H1 (cell line): ENCODE data around the gene SYT17. TPM values are rescaled to one million over a fixed set of nuclear protein-coding genes. Genes with fewer than 3 reads are reported as not detected.

Experiments used
- CTCF ChIA-PET: fragments of 300-600 bp; sonication (Branson Sonifier 250); formaldehyde crosslinking; loops from one replicate; lab custom pipeline; 2021; ENCODE audit not compliant: partially characterized antibody; lab: Charles Lee
- POLR2A ChIA-PET: fragments of 300-600 bp; sonication (Branson Sonifier 250); formaldehyde crosslinking; loops from one replicate; lab custom pipeline; 2021; ENCODE audit warnings: inconsistent platforms; ENCODE audit not compliant: partially characterized antibody; lab: Charles Lee
- DNase-seq, 2 experiments: peaks; one replicate each; pipeline versions ENCODE4 v3.0.0 to v3.0.0-alpha.2; 2010 to 2022; ENCODE audit warnings: low spot score in 2 of 2, low read depth in 1 of 2, mixed read lengths in 1 of 2
- FAIRE-seq: peaks from 2 replicates; lab custom pipeline; 2011; peaks lifted over from hg19 to GRCh38; lab: Jason Lieb, UNC
- H2AFZ ChIP-seq: 2 replicates; pipeline ENCODE4 v1.8.1; 2012; ENCODE audit warnings: low read length, inconsistent platforms
- H2AK5ac ChIP-seq: 2 replicates; pipeline ENCODE4 v1.6.1; 2013; ENCODE audit warnings: low read depth, low read length
- H2BK120ac ChIP-seq: replicated peaks from 2 replicates; pipeline ENCODE3; 2013; ENCODE audit warnings: low read depth, low read length, inconsistent platforms
- H2BK12ac ChIP-seq: 2 replicates; pipeline ENCODE4 v1.6.1; 2013; ENCODE audit warnings: low read depth, low read length
- H2BK15ac ChIP-seq: 2 replicates; pipeline ENCODE4 v1.6.1; 2013; ENCODE audit warnings: low read length
- H2BK20ac ChIP-seq: 2 replicates; pipeline ENCODE4 v1.6.1; 2013; ENCODE audit warnings: low read length
- H2BK5ac ChIP-seq: 2 replicates; pipeline ENCODE4 v1.6.1; 2013; ENCODE audit warnings: low read depth, low read length
- H3K14ac ChIP-seq: 2 replicates; pipeline ENCODE4 v1.6.1; 2013; ENCODE audit warnings: inconsistent platforms; ENCODE audit not compliant: insufficient read length
- H3K18ac ChIP-seq: 2 replicates; pipeline ENCODE4 v1.6.1; 2013; ENCODE audit warnings: low read length; ENCODE audit errors: extremely low read depth
- H3K23ac ChIP-seq: 2 replicates; pipeline ENCODE4 v1.6.1; 2013; ENCODE audit warnings: inconsistent platforms; ENCODE audit not compliant: insufficient read length
- H3K23me2 ChIP-seq: 2 replicates; pipeline ENCODE4 v1.6.1; 2013; ENCODE audit warnings: low read depth, low read length
- H3K27ac ChIP-seq: 2 replicates; pipeline ENCODE4 v1.6.1; 2011; ENCODE audit warnings: low read depth, low read length, inconsistent platforms
- H3K27me3 ChIP-seq, 4 experiments: replicated peaks in 1 of 4; 1 replicate in 1 of 4; 2 replicates in 3 of 4; pipeline versions ENCODE4 v1.6.1 to v1.8.1; 2011 to 2013; ENCODE audit warnings: low read length in 3 of 4, mild to moderate bottlenecking in 3 of 4, inconsistent platforms in 2 of 4, mixed read lengths in 2 of 4, moderate library complexity in 1 of 4; ENCODE audit not compliant: control insufficient read depth in 3 of 4, insufficient read depth in 3 of 4; ENCODE audit errors: extremely low read depth in 1 of 4
- H3K36me3 ChIP-seq, 4 experiments: 2 replicates each; pipeline versions ENCODE4 v1.6.1 to v1.8.1; 2011 to 2013; ENCODE audit warnings: mild to moderate bottlenecking in 4 of 4, low read length in 3 of 4, moderate library complexity in 2 of 4, control low read depth in 1 of 4, inconsistent platforms in 1 of 4; ENCODE audit not compliant: insufficient read depth in 4 of 4, control insufficient read depth in 2 of 4
- H3K4ac ChIP-seq: replicated peaks from 2 replicates; pipeline ENCODE3; 2013; ENCODE audit warnings: low read length, low read depth, mixed read lengths, inconsistent platforms; ENCODE audit not compliant: insufficient read length
- H3K4me1 ChIP-seq, 4 experiments: replicated peaks in 1 of 4; 1 replicate in 1 of 4; 2 replicates in 3 of 4; pipeline versions ENCODE4 v1.6.1 to v1.8.1; 2011 to 2013; ENCODE audit warnings: low read length in 3 of 4, inconsistent platforms in 2 of 4, mixed read lengths in 1 of 4; ENCODE audit not compliant: insufficient read depth in 4 of 4, control insufficient read depth in 3 of 4
- H3K4me2 ChIP-seq, 2 experiments: 2 replicates each; pipeline versions ENCODE4 v1.6.1 to v1.8.1; 2011 to 2013; ENCODE audit warnings: low read depth in 2 of 2, low read length in 2 of 2, control low read depth in 1 of 2, inconsistent platforms in 1 of 2, mild to moderate bottlenecking in 1 of 2; ENCODE audit not compliant: insufficient read depth in 1 of 2
- H3K4me3 ChIP-seq, 4 experiments: fragments of 200-600, 300-600 bp in 1 of 4; sonication (generic), shearing (Covaris generic), sonication (Bioruptor Twin) in 1 of 4; 2 replicates each; pipeline versions ENCODE4 v1.5.1 to v1.8.1; 2011 to 2016; ENCODE audit warnings: low read length in 4 of 4, low read depth in 3 of 4, control low read depth in 2 of 4, inconsistent platforms in 2 of 4, mild to moderate bottlenecking in 2 of 4, mixed read lengths in 1 of 4, moderate library complexity in 1 of 4; ENCODE audit not compliant: insufficient read depth in 2 of 4; ENCODE audit errors: extremely low read depth in 1 of 4
- H3K56ac ChIP-seq: replicated peaks from 2 replicates; pipeline ENCODE3; 2013; ENCODE audit warnings: low read depth, mild to moderate bottlenecking, mixed read lengths, low read length, inconsistent platforms; ENCODE audit not compliant: insufficient read length
- H3K79me1 ChIP-seq: 2 replicates; pipeline ENCODE4 v1.6.1; 2013; ENCODE audit warnings: low read depth, low read length, control low read depth
- H3K79me2 ChIP-seq, 2 experiments: 2 replicates each; pipeline versions ENCODE4 v1.6.1 to v1.8.1; 2012 to 2013; ENCODE audit warnings: low read length in 2 of 2, mild to moderate bottlenecking in 2 of 2, inconsistent platforms in 1 of 2; ENCODE audit not compliant: insufficient read depth in 2 of 2, control insufficient read depth in 1 of 2
- H3K9ac ChIP-seq, 4 experiments: replicated peaks in 1 of 4; 1 replicate in 1 of 4; 2 replicates in 3 of 4; pipeline versions ENCODE4 v1.6.1 to v1.8.1; 2011 to 2013; ENCODE audit warnings: low read depth in 3 of 4, low read length in 3 of 4, control low read depth in 2 of 4, mild to moderate bottlenecking in 2 of 4, moderate library complexity in 2 of 4, inconsistent platforms in 1 of 4; ENCODE audit errors: extremely low read depth in 1 of 4
- H3K9me3 ChIP-seq, 2 experiments: 2 replicates each; pipeline versions ENCODE4 v1.6.1 to v1.8.1; 2012 to 2013; ENCODE audit warnings: mild to moderate bottlenecking in 2 of 2, moderate library complexity in 2 of 2, control low read depth in 1 of 2, inconsistent platforms in 1 of 2, low read depth in 1 of 2, low read length in 1 of 2, mixed read lengths in 1 of 2; ENCODE audit not compliant: insufficient read depth in 2 of 2
- H4K20me1 ChIP-seq, 2 experiments: replicated peaks in 1 of 2; 2 replicates each; pipeline versions ENCODE3 to v1.8.1; 2011 to 2013; ENCODE audit warnings: inconsistent platforms in 2 of 2, low read length in 2 of 2, mild to moderate bottlenecking in 1 of 2; ENCODE audit not compliant: insufficient read depth in 2 of 2, control insufficient read depth in 1 of 2
- H4K5ac ChIP-seq: 2 replicates; pipeline ENCODE4 v1.6.1; 2013; ENCODE audit warnings: low read length, low read depth, mixed read lengths, inconsistent platforms; ENCODE audit not compliant: insufficient read length
- H4K8ac ChIP-seq: 2 replicates; pipeline ENCODE4 v1.8.0; 2013; ENCODE audit warnings: mild to moderate bottlenecking, moderate library complexity, low read length, inconsistent platforms; ENCODE audit not compliant: insufficient read depth; ENCODE audit errors: extremely low read depth
- H4K91ac ChIP-seq: replicated peaks from 2 replicates; pipeline ENCODE3; 2013; ENCODE audit warnings: low read length, mixed read lengths, inconsistent platforms; ENCODE audit not compliant: insufficient read length
- CREB1 ChIP-seq: IDR thresholded peaks from 2 replicates; pipeline ENCODE4 v1.6.1; 2012; ENCODE audit warnings: inconsistent platforms
- RFX5 ChIP-seq: IDR thresholded peaks from 2 replicates; pipeline ENCODE4 v1.6.1; 2011; ENCODE audit warnings: low read depth, low read length, improper control_type of control experiment, borderline replicate concordance
- WGBS, 2 experiments: shearing (Covaris generic) in 1 of 2; methylation state at CpG; one replicate each; pipeline versions ENCODE4 v1.1.6 to v1.1.7; 2013 to 2015; ENCODE audit warnings: low lambda C conversion rate in 2 of 2, mixed read lengths in 2 of 2, inconsistent platforms in 1 of 2, low coverage in 1 of 2, missing lambda C conversion rate in 1 of 2; ENCODE audit not compliant: insufficient replicate concordance in 2 of 2, insufficient coverage in 1 of 2, insufficient read length in 1 of 2; ENCODE audit errors: extremely low coverage in 1 of 2, missing lambda C conversion rate in 1 of 2; 5-methylcytosine and 5-hydroxymethylcytosine counted together
- polyA plus RNA-seq, 7 experiments: library from polyadenylated mRNA; depleted of rRNA in 3 of 7; stranded (reverse) in 5 of 7; unstranded in 2 of 7; fragments of >200 nt in 5 of 7; fragments of 200-250 nt in 2 of 7; gene quantifications; 1 replicate in 5 of 7; 2 replicates in 1 of 7; 4 replicates in 1 of 7; pipeline versions ENCODE4 v1.2.1 to v1.2.3, GENCODE V29; 2011 to 2013; ENCODE audit warnings: missing spikeins in 2 of 7, mixed read lengths in 2 of 7
- total RNA-seq: library from RNA; stranded (reverse); fragmentation: NEBNext Ultra II Directional; extraction: Animal tissue kit (Norgen Biotek cat#: 25700); gene quantifications from 2 replicates; pipeline ENCODE4 v1.2.1, GENCODE V29; 2021

Gene SYT17
- total and polyA plus RNA-seq, 2 of the 8 experiments (the other 6 are each of a cell fraction or from before 2014, with no cell fraction given), result 5.8 to 18.1 TPM

- Histone ChIP-seq H2BK5ac (no peak overlapping the region), H2BK120ac (no peak overlapping the region), H2AK5ac (no peak overlapping the region), H2BK12ac (no peak overlapping the region), H3K4ac (no peak overlapping the region), H3K9ac (no peak overlapping the region), H3K79me1 (no peaks in the 10 kb centered on the region), H3K23ac (no peak overlapping the region), H4K20me1 (no peaks in the 10 kb centered on the region), H3K79me2 (no peaks in the 10 kb centered on the region), H3K14ac (no peak overlapping the region), H3K23me2 (no peaks in the 10 kb centered on the region), H4K8ac (no peak overlapping the region), H3K27me3 (peaks cover 0 to 12% (median 7%) of the 10 kb centered on the region in 4 experiments; a peak in 5 of 7 replicates), H3K4me3 (no peak overlapping the region), H3K56ac (no peak overlapping the region), H2BK20ac (no peak overlapping the region), H3K4me1 (no peaks in the 10 kb centered on the region), H3K4me2 (no peak overlapping the region), H3K27ac (no peak overlapping the region), H4K5ac (no peak overlapping the region), H2AFZ (no peak overlapping the region), H3K36me3 (no peaks in the 10 kb centered on the region), H3K18ac (no peak overlapping the region), H2BK15ac (no peak overlapping the region), H3K9me3 (no peaks in the 10 kb centered on the region), H4K91ac (no peak overlapping the region)
- 90% methylated on average over 3 of the region's 3 CpGs; no CpG with 5 or more reads in 1 of the 2 experiments for WGBS, 2 experiments
- FAIRE-seq, result no peak
- TF ChIP-seq CREB1 (no peak), RFX5 (no peak)
- CTCF ChIA-PET, result interaction anchor here (0.8 to 1.5 kb wide), 3 partner anchors 8 to 49 kb away, joined by 3 to 4 read pairs (median 3); no protein-coding TSS in a partner anchor
- no peak for DNase-seq
- POLR2A ChIA-PET, result interaction anchor here (0.6 kb wide), 1 partner anchor 304 kb away, joined by 3 read pairs; no protein-coding TSS in a partner anchor
Observed at GRCh38 chr16:19174478-19174877, 6.4 kb downstream of the SYT17 start.
